Measurements from ENCODE around the gene AFP.

AFP gene

DNA sequence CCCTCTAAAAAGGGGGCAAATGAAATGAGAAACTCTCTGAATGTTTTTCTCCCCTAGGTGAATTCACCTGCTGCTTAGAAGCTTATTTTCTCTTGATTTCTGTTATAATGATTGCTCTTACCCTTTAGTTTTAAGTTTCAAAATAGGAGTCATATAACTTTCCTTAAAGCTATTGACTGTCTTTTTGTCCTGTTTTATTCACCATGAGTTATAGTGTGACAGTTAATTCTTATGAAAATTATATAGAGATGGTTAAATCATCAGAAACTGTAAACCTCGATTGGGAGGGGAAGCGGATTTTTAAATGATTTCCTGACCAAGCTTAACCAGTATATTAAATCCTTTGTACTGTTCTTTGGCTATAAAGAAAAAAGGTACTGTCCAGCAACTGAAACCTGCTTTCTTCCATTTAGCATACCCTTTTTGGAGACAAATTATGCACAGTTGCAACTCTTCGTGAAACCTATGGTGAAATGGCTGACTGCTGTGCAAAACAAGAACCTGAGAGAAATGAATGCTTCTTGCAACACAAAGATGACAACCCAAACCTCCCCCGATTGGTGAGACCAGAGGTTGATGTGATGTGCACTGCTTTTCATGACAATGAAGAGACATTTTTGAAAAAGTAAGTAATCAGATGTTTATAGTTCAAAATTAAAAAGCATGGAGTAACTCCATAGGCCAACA lies 27.7 kb upstream of the AFP start:
- TF ChIP-seq, protein P1, sequence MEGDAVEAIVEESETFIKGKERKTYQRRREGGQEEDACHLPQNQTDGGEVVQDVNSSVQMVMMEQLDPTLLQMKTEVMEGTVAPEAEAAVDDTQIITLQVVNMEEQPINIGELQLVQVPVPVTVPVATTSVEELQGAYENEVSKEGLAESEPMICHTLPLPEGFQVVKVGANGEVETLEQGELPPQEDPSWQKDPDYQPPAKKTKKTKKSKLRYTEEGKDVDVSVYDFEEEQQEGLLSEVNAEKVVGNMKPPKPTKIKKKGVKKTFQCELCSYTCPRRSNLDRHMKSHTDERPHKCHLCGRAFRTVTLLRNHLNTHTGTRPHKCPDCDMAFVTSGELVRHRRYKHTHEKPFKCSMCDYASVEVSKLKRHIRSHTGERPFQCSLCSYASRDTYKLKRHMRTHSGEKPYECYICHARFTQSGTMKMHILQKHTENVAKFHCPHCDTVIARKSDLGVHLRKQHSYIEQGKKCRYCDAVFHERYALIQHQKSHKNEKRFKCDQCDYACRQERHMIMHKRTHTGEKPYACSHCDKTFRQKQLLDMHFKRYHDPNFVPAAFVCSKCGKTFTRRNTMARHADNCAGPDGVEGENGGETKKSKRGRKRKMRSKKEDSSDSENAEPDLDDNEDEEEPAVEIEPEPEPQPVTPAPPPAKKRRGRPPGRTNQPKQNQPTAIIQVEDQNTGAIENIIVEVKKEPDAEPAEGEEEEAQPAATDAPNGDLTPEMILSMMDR (IDR thresholded peaks at IDR 0.05; ENCODE audit: low read depth, low read length), result no peak
- no peak for DNase-seq (ENCODE audit: extremely low read depth, low read depth)

GRCh38 chr4:73409012-73409862 lies 26.8 kb upstream of the AFP start:
- no peak for DNase-seq (ENCODE audit: extremely low read depth, low read depth)

GRCh38 chr4:73409978-73410548 lies 26.0 kb upstream of the AFP start:
- DNase-seq (ENCODE audit: extremely low read depth, low read depth), result no peak
- TF ChIP-seq, protein P1 (IDR thresholded peaks at IDR 0.05; ENCODE audit: low read depth, low read length), result no peak

More at GRCh38 chr4:73409012-73409862, 26.8 kb upstream of the AFP start:
- TF ChIP-seq, protein P1 (IDR thresholded peaks at IDR 0.05; ENCODE audit: low read depth, low read length), result no peak

GRCh38 chr4:73410916-73411730 lies 24.9 kb upstream of the AFP start:
- no peak for DNase-seq (ENCODE audit: extremely low read depth, low read depth)
- TF ChIP-seq, protein P1 (IDR thresholded peaks at IDR 0.05; ENCODE audit: low read depth, low read length), result no peak

DNA sequence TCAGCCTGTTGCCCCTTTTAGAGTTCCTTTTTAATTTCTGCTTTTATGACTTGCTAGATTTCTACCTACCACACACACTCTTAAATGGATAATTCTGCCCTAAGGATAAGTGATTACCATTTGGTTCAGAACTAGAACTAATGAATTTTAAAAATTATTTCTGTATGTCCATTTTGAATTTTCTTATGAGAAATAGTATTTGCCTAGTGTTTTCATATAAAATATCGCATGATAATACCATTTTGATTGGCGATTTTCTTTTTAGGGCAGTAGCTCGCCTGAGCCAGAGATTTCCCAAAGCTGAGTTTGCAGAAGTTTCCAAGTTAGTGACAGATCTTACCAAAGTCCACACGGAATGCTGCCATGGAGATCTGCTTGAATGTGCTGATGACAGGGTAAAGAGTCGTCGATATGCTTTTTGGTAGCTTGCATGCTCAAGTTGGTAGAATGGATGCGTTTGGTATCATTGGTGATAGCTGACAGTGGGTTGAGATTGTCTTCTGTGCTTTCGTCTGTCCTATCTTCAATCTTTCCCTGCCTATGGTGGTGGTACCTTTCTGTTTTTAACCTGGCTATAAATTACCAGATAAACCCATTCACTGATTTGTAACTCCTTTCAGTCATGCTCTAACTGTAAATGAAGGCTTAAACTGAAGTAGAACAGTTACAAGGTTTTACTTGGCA lies 24.1 kb upstream of the AFP start:
- TF ChIP-seq, protein P1 (IDR thresholded peaks at IDR 0.05; ENCODE audit: low read depth, low read length), result no peak
- DNase-seq (ENCODE audit: extremely low read depth, low read depth), result no peak

DNA sequence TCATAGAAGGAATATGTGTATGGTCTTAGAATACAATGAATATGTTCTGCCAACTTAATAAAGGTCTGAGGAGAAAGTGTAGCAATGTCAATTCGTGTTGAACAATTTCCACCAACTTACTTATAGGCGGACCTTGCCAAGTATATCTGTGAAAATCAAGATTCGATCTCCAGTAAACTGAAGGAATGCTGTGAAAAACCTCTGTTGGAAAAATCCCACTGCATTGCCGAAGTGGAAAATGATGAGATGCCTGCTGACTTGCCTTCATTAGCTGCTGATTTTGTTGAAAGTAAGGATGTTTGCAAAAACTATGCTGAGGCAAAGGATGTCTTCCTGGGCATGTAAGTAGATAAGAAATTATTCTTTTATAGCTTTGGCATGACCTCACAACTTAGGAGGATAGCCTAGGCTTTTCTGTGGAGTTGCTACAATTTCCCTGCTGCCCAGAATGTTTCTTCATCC lies 22.7 kb upstream of the AFP start:
- no peak for DNase-seq (ENCODE audit: extremely low read depth, low read depth)
- TF ChIP-seq, protein P1 (IDR thresholded peaks at IDR 0.05; ENCODE audit: low read depth, low read length), result no peak
